Activated naive CD4-positive, alpha-beta T cell treated with anti-CD3 and anti-CD28 coated beads, Interleukin-2, amount 50 U/mL, for 72 hours (primary cell): ENCODE results near the gene GABRD. TPM values are rescaled to one million over a fixed set of nuclear protein-coding genes. Genes with fewer than 3 reads are reported as not detected.

ENCODE experiments used
- ATAC-seq, 2 donors: fragments of 150-1000 bp; cut with Tn5 transposase; 2 replicates each; pipeline ENCODE4 v1.10.0; 2021; ENCODE audit warnings: mild to moderate bottlenecking in 2 of 2, moderate library complexity in 2 of 2
- DNase-seq, 2 donors: peaks; one replicate each; pipeline ENCODE4 v3.0.0; 2021 to 2022; ENCODE audit warnings: low spot score in 2 of 2
- H3K27ac Mint-ChIP-seq, 2 donors: one replicate each; pipeline ENCODE4 v1.8.0; 2022; ENCODE audit warnings: mild to moderate bottlenecking in 2 of 2, mixed read lengths in 2 of 2
- H3K36me3 Mint-ChIP-seq, 2 donors: one replicate each; pipeline ENCODE4 v1.8.0; 2022; ENCODE audit warnings: mixed read lengths in 2 of 2
- H3K9me3 Mint-ChIP-seq, 2 donors: one replicate each; pipeline ENCODE4 v1.8.0; 2022; ENCODE audit warnings: mixed read lengths in 2 of 2
- total RNA-seq, 2 donors: library from RNA; stranded (reverse); gene quantifications; one replicate each; pipeline ENCODE4 v1.2.3, GENCODE V29; 2022

GABRD gene
- total RNA-seq, 2 donors from 2014 or later: not detected

- ATAC-seq (no peak), DNase-seq (no peak)
- H3K9me3 Mint-ChIP-seq: no peaks in the 10 kb centered on the region
- H3K27ac Mint-ChIP-seq: no peak overlapping the region
- H3K36me3 Mint-ChIP-seq: no peaks in the 10 kb centered on the region
Observed at GRCh38 chr1:2001773-2002411, 17.3 kb upstream of the GABRD start.

GRCh38 chr1:2003541-2004131, 15.5 kb upstream of the GABRD start, which contains the start of gene CFAP74:
CFAP74 (minus strand) TSS chr1:2003786; CDS start chr1:1990956, 12,830 bp downstream.
- Mint-ChIP-seq H3K9me3 (no peaks in the 10 kb centered on the region), H3K36me3 (no peaks in the 10 kb centered on the region), H3K27ac (no peak within 1 kb of the TSS)
- ATAC-seq (peak in 1 of 2 donors; percentile 52), DNase-seq (peak in 1 of 2 donors; percentile 38)

- ATAC-seq (no peak), DNase-seq (no peak)
- H3K9me3 Mint-ChIP-seq: no peaks in the 10 kb centered on the region
- H3K36me3 Mint-ChIP-seq: no peaks in the 10 kb centered on the region
- H3K27ac Mint-ChIP-seq: no peak overlapping the region
Observed at GRCh38 chr1:2004856-2005255, 14.3 kb upstream of the GABRD start.

GRCh38 chr1:2009101-2010053, 9.8 kb upstream of the GABRD start:
- H3K9me3 Mint-ChIP-seq: no peaks in the 10 kb centered on the region
- H3K27ac Mint-ChIP-seq: no peak overlapping the region
- no peak for ATAC-seq
- H3K36me3 Mint-ChIP-seq: no peaks in the 10 kb centered on the region
- DNase-seq: no peak

GRCh38 chr1:2014181-2014580, 5.0 kb upstream of the GABRD start:
- Mint-ChIP-seq H3K9me3 (no peaks in the 10 kb centered on the region), H3K36me3 (peaks cover 0 to 6% of the 10 kb centered on the region in 2 donors), H3K27ac (no peak overlapping the region)

GRCh38 chr1:2014741-2015735, 4.1 kb upstream of the GABRD start:
- DNase-seq (no peak), ATAC-seq (no peak)
- Mint-ChIP-seq H3K27ac (no peak overlapping the region), H3K9me3 (no peaks in the 10 kb centered on the region), H3K36me3 (peaks cover 0 to 6% of the 10 kb centered on the region in 2 donors)

More at GRCh38 chr1:2014181-2014580, 5.0 kb upstream of the GABRD start:
- DNase-seq (no peak), ATAC-seq (no peak)

GRCh38 chr1:2016123-2016522, 3.0 kb upstream of the GABRD start:
- no peaks in the 10 kb centered on the region for H3K9me3 Mint-ChIP-seq
- DNase-seq (no peak), ATAC-seq (no peak)
- H3K27ac Mint-ChIP-seq: no peak overlapping the region
- peaks cover 0 to 6% of the 10 kb centered on the region in 2 donors for H3K36me3 Mint-ChIP-seq

- DNase-seq (no peak), ATAC-seq (no peak)
- H3K36me3 Mint-ChIP-seq: peaks cover 0 to 6% of the 10 kb centered on the region in 2 donors
- H3K27ac Mint-ChIP-seq: no peak overlapping the region
- H3K9me3 Mint-ChIP-seq: no peaks in the 10 kb centered on the region
Observed at GRCh38 chr1:2018217-2019171, 651 bp upstream of the GABRD start.

GRCh38 chr1:2019571-2020309, 595 bp downstream of the GABRD start:
- H3K36me3 Mint-ChIP-seq: peaks cover 0 to 6% of the 10 kb centered on the region in 2 donors
- ATAC-seq (peak in 1 of 2 donors; percentile 38), DNase-seq (no peak)
- no peaks in the 10 kb centered on the region for H3K9me3 Mint-ChIP-seq
- H3K27ac Mint-ChIP-seq: no peak overlapping the region

GRCh38 chr1:2020310-2020655, 1.1 kb downstream of the GABRD start:
- DNase-seq: no peak
- H3K9me3 Mint-ChIP-seq: no peaks in the 10 kb centered on the region
- no peak overlapping the region for H3K27ac Mint-ChIP-seq
- H3K36me3 Mint-ChIP-seq: peaks cover 0 to 6% of the 10 kb centered on the region in 2 donors
- no peak for ATAC-seq

GRCh38 chr1:2021550-2021949, 2.4 kb downstream of the GABRD start:
- DNase-seq (no peak), ATAC-seq (no peak)
- Mint-ChIP-seq H3K9me3 (no peaks in the 10 kb centered on the region), H3K27ac (no peak overlapping the region), H3K36me3 (peaks cover 0 to 6% of the 10 kb centered on the region in 2 donors)

GRCh38 chr1:2022063-2022770, 3.1 kb downstream of the GABRD start:
- ATAC-seq (no peak), DNase-seq (no peak)
- no peaks in the 10 kb centered on the region for H3K9me3 Mint-ChIP-seq
- H3K36me3 Mint-ChIP-seq: peaks cover 0 to 6% of the 10 kb centered on the region in 2 donors
- no peak overlapping the region for H3K27ac Mint-ChIP-seq

GRCh38 chr1:2023187-2023586, 4.0 kb downstream of the GABRD start:
- no peak for ATAC-seq
- H3K36me3 Mint-ChIP-seq: peaks cover 0 to 5% of the 10 kb centered on the region in 2 donors
- H3K9me3 Mint-ChIP-seq: no peaks in the 10 kb centered on the region
- H3K27ac Mint-ChIP-seq: no peak overlapping the region
- no peak for DNase-seq

- no peaks in the 10 kb centered on the region for H3K36me3 Mint-ChIP-seq
- ATAC-seq: no peak
- DNase-seq: no peak
- H3K27ac Mint-ChIP-seq: no peak overlapping the region
- H3K9me3 Mint-ChIP-seq: no peaks in the 10 kb centered on the region
Observed at GRCh38 chr1:2024451-2024850, 5.3 kb downstream of the GABRD start.
